GM18909 (cell line): ENCODE data around the gene S100A8.
"Not testable (repeated sequence)": the region's sequence is repeated elsewhere in the genome, so short reads cannot be mapped to it uniquely, and the experiment has no call there.

Source experiments
- ATAC-seq: cut with Tn5 transposase; IDR thresholded peaks from one replicate; pipeline ENCODE4 v1.9.1; 2021; ENCODE audit warnings: mild to moderate bottlenecking; ENCODE audit not compliant: unreplicated experiment, poor library complexity

Gene S100A8

GRCh38 chr1:153349363-153350320, 41.2 kb downstream of the S100A8 start:
- ATAC-seq: no peak

- ATAC-seq: no peak
Measured at GRCh38 chr1:153348511-153349362, 42.1 kb downstream of the S100A8 start, which contains the start of gene PGLYRP4. Gene PGLYRP4, minus strand, starts transcription at chr1:153348841. Its CDS starts 909 bp downstream, at chr1:153347932.

- no peak for ATAC-seq
Measured at GRCh38 chr1:153347856-153348255, 43.0 kb downstream of the S100A8 start.

GRCh38 chr1:153347049-153347448, 43.8 kb downstream of the S100A8 start:
- not testable (repeated sequence) for ATAC-seq

- no peak for ATAC-seq
Measured at GRCh38 chr1:153346077-153346723, 44.7 kb downstream of the S100A8 start.

- no peak for ATAC-seq
Measured at GRCh38 chr1:153345187-153346076, 45.4 kb downstream of the S100A8 start.

- no peak for ATAC-seq
Measured at GRCh38 chr1:153344718-153345025, 46.2 kb downstream of the S100A8 start.

GRCh38 chr1:153343811-153344717, 46.8 kb downstream of the S100A8 start:
- ATAC-seq: no peak

GRCh38 chr1:153343040-153343681, 47.7 kb downstream of the S100A8 start:
- no peak for ATAC-seq

- no peak for ATAC-seq
Measured at GRCh38 chr1:153342178-153342577, 48.7 kb downstream of the S100A8 start.

- ATAC-seq: no peak
Measured at GRCh38 chr1:153341431-153341934, 49.4 kb downstream of the S100A8 start.

GRCh38 chr1:153340356-153340755, 50.5 kb downstream of the S100A8 start:
- no peak for ATAC-seq
